HG03469 (cell line): ENCODE measurements around the gene LCMT2.
"Not testable (repeated sequence)": the region's sequence is repeated elsewhere in the genome, so short reads cannot be mapped to it uniquely, and the experiment has no call there.

Experiments used
- ATAC-seq: cut with Tn5 transposase; IDR thresholded peaks from one replicate; pipeline ENCODE4 v1.9.1; 2021; ENCODE audit warnings: mild to moderate bottlenecking, moderate library complexity, moderate number of reproducible peaks; ENCODE audit not compliant: unreplicated experiment

LCMT2 gene

GRCh38 chr15:43316016-43316970 is 14.1 kb downstream of the LCMT2 start:
- no peak for ATAC-seq

DNA sequence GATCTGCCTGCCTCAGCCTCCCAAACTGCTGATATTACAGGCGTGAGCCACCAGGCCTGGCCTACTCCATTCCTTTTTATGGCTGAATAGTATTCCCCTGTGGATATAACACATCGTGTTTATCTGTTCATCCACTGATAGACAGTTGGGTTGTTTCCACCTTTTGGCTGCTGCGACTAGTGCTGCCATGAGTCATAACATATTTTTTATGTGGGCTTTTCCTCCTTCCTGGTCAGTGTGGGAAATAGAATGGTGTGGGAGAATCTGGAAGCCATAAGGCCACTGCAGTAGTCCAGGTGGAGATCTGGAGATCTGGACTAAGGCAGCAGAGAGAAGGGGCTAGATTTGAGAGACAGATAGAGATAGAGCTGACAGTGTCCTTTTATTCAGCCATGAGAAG is 16.2 kb downstream of the LCMT2 start:
- ATAC-seq = no peak

DNA sequence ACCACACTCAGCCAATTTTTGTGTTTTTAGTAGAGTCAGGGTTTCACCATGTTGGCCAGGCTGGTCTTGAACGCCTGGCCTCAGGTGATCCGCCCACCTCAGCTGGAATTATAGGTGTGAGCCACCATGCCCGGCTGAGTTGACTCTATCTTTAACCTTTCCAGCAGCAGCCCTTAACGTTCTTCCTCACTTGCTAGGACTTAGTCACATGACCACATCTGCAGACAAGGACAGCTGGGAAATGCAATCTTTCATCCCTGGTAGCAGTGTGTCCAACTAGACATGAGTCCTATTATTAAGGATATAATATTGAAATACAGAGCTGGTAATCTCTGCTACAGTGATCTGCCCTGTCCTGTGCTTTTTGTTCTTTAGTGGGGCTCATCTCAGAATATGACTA is 18.0 kb downstream of the LCMT2 start:
- ATAC-seq = no peak

GRCh38 chr15:43302205-43302817 is 28.1 kb downstream of the LCMT2 start, which contains the start of gene TGM7:
Gene TGM7 (minus strand): TSS chr15:43302255.
- ATAC-seq = no peak

- ATAC-seq = no peak
These were observed 30.5 kb downstream of the LCMT2 start for GRCh38 chr15:43299884-43300283.

GRCh38 chr15:43299411-43299810 is 31.0 kb downstream of the LCMT2 start:
- no peak for ATAC-seq

GRCh38 chr15:43294091-43294706 is 36.2 kb downstream of the LCMT2 start:
- no peak for ATAC-seq

GRCh38 chr15:43293432-43293831 is 36.9 kb downstream of the LCMT2 start:
- ATAC-seq = no peak

- no peak for ATAC-seq
These were observed 37.8 kb downstream of the LCMT2 start for GRCh38 chr15:43292375-43293078.

DNA sequence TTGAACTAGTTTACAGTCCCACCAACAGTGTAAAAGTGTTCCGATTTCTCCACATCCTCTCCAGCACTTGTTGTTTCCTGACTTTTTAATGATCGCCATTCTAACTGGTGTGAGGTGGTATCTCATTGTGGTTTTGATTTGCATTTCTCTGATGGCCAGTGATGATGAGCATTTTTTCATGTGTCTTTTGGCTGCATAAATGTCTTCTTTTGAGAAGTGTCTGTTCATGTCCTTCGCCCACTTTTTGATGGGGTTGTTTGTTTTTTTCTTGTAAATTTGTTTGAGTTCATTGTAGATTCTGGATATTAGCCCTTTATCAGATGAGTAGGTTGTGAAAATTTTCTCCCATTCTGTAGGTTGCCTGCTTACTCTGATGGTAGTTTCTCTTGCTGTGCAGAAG is 40.7 kb downstream of the LCMT2 start:
- ATAC-seq = not testable (repeated sequence)

- ATAC-seq = no peak
These were observed 43.1 kb downstream of the LCMT2 start for GRCh38 chr15:43287254-43287653.

- no peak for ATAC-seq
These were observed 44.3 kb downstream of the LCMT2 start for GRCh38 chr15:43286074-43286473.

DNA sequence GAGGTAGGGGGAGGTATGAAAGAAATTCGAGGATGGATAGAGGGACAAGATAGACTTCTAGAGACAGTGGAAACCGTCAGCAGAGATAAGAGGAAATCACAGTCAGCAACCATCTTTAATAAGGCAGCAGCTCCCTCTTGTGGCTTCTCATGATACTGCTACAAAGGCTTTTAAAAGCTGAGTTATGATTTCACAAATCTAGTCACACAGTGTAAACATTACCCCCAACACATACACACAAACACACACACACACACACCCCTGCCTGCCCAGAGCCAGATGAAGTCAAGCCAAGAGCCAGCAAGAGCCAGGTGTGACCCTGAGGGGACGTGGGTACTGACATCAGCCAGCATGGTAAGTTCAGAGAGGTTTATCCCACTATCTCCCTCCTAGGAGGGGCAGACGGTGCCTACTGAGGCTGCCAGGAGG is 44.8 kb downstream of the LCMT2 start:
- no peak for ATAC-seq

GRCh38 chr15:43283526-43283925 is 46.8 kb downstream of the LCMT2 start:
- no peak for ATAC-seq

- ATAC-seq = no peak
These were observed 48.3 kb downstream of the LCMT2 start for GRCh38 chr15:43281926-43282602.

DNA sequence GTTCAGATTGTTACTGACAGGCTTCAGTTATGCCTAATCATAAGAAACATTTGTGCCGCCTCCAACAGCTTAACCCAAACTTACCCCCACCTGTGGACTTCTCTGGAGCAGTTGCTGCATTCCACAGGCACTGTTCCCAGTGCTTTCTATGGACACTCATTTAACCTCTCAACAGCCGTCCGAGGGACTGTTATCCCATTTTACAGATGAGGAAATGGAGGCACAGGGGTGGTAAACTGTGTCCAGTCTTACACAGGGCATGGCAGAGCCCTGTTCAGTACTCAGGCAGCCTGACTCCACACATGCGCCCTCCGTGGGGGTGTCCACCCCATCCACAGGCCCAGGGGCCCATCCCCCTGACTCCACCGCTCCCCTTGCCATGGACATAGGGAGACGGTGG is 49.4 kb downstream of the LCMT2 start:
- ATAC-seq = no peak

GRCh38 chr15:43279496-43279895 is 50.9 kb downstream of the LCMT2 start:
- ATAC-seq = no peak

GRCh38 chr15:43278869-43279268 is 51.5 kb downstream of the LCMT2 start:
- no peak for ATAC-seq

- no peak for ATAC-seq
These were observed 52.5 kb downstream of the LCMT2 start for GRCh38 chr15:43277901-43278300.

GRCh38 chr15:43277231-43277823 is 53.0 kb downstream of the LCMT2 start:
- ATAC-seq = no peak
